NB4 (cell line): ENCODE measurements around the gene CCL5.
A peak's percentile ranks its signal among the peaks of the same experiment; 100 is the strongest.

Experiments
- DNase-seq: peaks from one replicate; pipeline ENCODE4 v3.0.0; 2010; ENCODE audit warnings: low read depth
- H3K4me3 ChIP-seq: one replicate; pipeline ENCODE4 v1.5.1; 2011; ENCODE audit warnings: mild to moderate bottlenecking, low read depth, low read length, moderate library complexity
- CTCF ChIP-seq: IDR thresholded peaks from one replicate; pipeline ENCODE4 v1.5.1; 2012; ENCODE audit warnings: low read depth, low read length
- MAX ChIP-seq: IDR thresholded peaks from 2 replicates; pipeline ENCODE4 v1.6.1; 2011; ENCODE audit warnings: low read depth, low read length
- MYC ChIP-seq: IDR thresholded peaks from 2 replicates; pipeline ENCODE4 v1.6.1; 2011; ENCODE audit warnings: low read depth, low read length
- POLR2A ChIP-seq: IDR thresholded peaks from 2 replicates; pipeline ENCODE4 v1.6.1; 2011; ENCODE audit warnings: mild to moderate bottlenecking; ENCODE audit not compliant: insufficient read length; ENCODE audit errors: extremely low read depth

The CCL5 gene

GRCh38 chr17:35875800-35876139 is 4.4 kb downstream of the CCL5 start:
- TF ChIP-seq CTCF (no peak), MAX (no peak), MYC (no peak), POLR2A (no peak)
- H3K4me3 ChIP-seq = no peak overlapping the region
- DNase-seq = no peak

- TF ChIP-seq MYC (no peak), MAX (no peak), POLR2A (no peak), CTCF (no peak)
- DNase-seq = no peak
- no peak overlapping the region for H3K4me3 ChIP-seq
Observed at GRCh38 chr17:35875072-35875799, 4.9 kb downstream of the CCL5 start.

GRCh38 chr17:35872196-35872980 is 7.8 kb downstream of the CCL5 start:
- DNase-seq = no peak
- TF ChIP-seq POLR2A (no peak), MYC (no peak), CTCF (no peak), MAX (no peak)
- H3K4me3 ChIP-seq = no peak overlapping the region

- TF ChIP-seq POLR2A = no peak
- peak; percentile 14 for TF ChIP-seq CTCF
- H3K4me3 ChIP-seq = no peak overlapping the region
- DNase-seq = peak; percentile 55
Observed at GRCh38 chr17:35870906-35871819, 9.0 kb downstream of the CCL5 start.

GRCh38 chr17:35868737-35869136 is 11.4 kb downstream of the CCL5 start, which contains the start of gene HEATR9:
Gene HEATR9, minus strand, starts transcription at chr17:35868891. Its CDS starts 149 bp downstream, at chr17:35868742.
- DNase-seq = no peak
- H3K4me3 ChIP-seq = no peak within 1 kb of the TSS
- TF ChIP-seq MYC (no peak), POLR2A (no peak), MAX (no peak), CTCF (no peak)
